Activated CD8-positive, alpha-beta memory T cell treated with anti-CD3 and anti-CD28 coated beads for 48 hours (primary cell): ENCODE data around the gene AGBL1.

Experiments used
- DNase-seq, 3 experiments: peaks; one replicate each; pipeline ENCODE4 v3.0.0-alpha.2; 2020; ENCODE audit warnings: low read depth in 2 of 3, low spot score in 2 of 3

Gene AGBL1

DNA sequence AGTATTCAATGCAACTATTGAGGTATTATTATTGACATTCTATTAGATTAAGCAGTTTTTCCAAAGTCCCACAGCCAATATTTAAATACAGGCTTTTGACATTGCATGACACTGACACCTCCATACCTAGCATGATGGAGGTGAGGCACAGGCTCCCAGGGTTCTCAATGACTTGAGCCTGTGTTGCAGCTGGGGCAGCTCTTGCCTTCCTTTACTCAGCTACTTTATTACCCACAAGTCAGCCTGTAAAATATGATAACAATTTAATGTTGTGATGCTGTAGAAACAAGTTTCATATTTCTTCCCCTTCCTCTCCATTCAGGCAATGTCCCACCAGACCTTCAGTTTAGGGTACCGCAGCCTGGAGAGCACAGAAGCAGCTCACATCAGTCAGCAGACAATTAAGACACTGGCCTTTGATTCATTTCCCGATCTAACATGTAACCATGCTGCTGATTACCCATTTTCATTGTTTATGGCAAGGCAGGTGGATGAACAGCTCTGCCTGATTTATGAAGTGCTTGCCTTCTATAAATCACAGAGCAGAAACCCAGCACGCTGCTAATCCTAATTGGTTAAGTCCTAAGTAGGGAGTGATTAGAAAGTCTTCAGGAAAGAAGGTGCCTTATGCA lies 826.1 kb downstream of the AGBL1 start:
- DNase-seq, result no peak

DNA sequence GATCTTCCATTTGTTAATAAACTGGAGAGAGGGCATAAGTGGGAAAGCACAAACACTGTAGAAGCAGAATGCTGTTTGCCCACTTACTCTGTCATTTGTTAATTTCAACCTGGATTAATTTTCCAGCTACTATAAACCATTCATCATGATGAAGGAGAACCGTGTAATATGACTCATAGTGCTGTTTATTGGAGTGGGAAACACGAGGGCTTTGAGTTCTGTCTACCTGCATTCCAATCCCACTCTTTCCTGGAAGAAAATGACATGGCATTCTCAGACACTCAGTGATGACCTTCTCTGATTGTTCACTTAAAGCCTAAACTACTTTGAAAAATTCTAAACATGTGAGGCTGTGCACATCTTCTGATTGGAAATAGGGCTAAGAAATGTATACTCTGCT lies 826.7 kb downstream of the AGBL1 start:
- DNase-seq, result no peak

DNA sequence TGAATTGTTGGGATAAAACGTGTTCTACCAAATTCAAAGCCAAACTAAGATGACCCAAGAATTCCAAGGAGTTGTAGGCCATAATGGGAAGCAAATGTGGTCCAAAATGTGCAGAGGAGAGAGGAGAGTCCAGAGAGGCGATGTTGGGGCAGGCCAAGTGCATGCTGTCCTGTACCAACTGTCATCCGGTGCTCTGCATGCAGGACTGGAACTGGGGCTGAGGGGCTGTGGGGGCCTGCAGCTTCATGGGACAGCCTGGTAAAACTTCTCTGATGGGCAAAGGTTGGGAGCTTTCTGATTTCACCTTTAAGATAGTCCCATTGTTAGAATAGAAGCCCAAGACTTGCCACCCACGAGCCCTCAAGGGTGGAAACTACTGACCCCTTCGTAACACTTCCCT lies 831.4 kb downstream of the AGBL1 start:
- no peak for DNase-seq

DNA sequence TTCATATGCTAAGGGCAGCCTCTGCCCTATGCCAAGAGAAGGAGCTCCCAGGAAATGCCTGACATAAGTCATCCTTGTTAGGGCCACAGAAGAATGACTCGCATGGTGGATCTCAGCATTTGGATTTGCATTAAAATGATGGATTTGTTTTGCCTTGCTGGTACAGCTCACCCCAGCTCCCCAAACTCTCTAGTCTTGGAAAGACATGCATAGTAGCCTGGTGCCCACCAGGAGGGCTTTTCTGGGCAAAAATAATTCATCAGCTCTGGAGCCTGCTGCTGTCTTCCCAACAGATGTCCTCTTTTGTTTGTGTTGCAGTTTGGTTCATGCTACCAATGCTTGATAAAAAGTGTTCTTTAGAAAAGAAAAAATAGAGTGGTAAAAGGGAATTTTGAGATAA lies 833.0 kb downstream of the AGBL1 start:
- no peak for DNase-seq

DNA sequence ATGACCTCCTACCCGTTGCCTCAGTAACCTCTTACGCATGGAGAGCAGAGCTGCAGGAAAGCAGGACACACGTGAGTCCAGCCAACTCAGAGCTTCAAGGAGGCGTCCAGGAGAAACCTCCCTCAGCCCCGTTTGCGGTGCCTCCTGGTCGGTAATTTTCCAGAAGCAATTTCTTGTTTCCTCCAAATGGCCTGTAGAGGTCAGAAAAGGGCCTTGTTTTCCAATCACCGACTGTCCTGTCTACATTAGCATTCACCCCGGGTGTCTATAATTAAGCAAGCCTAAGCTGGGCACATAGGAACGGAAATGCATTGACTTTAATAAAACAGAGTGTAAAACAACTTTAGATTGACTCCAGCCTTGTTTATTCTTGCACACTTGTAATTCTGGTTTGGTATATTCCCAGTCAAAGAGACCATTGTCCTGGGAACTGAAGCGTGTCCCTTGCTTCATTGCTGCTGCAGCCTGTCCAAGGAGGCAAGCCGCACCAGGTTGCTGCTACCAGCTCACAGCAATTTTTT lies 836.2 kb downstream of the AGBL1 start:
- no peak for DNase-seq

DNA sequence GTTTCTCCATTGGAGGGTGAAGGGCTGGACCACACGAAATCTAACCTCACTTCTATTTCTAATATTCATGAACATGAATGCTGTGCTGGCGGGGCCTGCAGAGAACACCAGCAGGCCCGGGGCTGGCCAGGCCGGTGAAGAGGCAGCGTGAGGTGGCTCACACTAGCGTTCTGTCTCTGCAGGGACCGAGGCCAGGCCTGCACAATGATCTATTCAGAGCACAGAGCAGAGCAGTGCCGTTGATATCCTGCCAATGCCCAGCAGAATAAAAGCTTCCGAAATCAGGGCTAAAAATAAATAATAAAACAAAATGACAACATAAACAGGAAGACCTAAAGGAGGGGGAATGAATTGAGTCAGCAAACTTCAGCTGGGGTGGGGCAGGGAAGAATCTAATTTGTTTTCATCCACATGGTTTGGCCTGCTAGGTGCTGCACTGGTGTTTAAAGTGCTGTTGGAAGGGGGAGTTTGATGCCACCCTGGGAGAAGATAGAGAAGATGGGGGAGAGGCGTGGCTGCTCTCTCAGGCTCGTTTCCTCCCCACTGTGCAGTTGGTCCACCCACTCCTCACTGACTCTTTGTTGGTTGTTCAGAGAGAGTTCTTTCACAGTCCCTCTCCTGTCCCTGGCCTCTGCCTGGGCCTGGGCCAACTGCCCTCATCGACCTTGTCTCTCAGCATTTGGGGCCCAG lies 837.1 kb downstream of the AGBL1 start:
- no peak for DNase-seq

DNA sequence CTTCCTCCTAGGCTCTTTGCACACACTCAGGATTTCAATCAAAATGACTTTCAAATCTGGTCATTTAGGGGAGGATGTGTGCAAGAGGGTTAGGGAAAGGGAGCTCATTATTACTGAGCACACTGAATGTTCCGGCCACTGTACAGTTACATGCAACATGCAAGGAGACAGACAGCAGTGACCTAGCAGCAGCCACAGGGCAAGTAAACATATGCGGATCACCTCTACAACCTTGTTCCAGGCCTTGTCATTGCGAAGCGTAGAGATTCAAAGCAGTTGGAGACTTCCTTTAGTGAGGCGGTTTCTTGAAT lies 837.6 kb downstream of the AGBL1 start:
- no peak for DNase-seq

DNA sequence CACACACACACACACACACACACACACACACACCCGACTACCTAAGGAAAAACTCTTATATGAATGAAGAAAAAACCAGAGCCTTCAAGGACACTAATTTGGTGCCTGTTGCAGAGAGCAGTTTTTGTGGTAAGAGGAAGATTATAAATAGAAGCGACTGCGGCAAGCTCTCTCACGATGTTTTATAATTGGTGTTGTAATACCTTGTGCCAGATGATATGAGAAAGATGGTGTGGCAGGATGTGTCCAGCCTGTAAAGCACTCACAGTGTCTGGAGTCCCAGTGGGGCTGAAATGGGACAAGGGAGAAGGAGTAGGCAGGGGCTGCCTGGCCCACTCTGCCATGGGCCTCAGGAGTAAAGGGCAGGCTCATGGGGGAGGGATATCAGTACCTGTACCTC lies 839.9 kb downstream of the AGBL1 start:
- no peak for DNase-seq

DNA sequence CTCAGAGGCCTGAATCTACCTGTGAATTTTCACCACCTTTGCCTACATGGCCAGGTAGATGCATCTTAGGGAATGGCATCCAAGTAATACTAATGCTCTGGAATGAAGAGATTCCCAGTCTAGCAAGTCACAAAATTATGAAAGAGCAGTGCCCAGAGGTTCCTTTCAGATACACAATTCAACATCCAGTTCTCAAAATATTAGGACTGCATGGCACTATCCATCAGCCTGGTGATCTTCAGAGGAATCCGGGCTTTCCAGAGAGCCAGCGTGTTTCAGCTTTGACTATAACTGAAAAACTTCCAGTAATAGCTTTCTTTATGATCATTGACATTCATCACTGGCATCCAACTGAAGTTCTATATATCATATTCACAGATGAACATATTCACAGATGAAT lies 849.8 kb downstream of the AGBL1 start:
- no peak for DNase-seq

DNA sequence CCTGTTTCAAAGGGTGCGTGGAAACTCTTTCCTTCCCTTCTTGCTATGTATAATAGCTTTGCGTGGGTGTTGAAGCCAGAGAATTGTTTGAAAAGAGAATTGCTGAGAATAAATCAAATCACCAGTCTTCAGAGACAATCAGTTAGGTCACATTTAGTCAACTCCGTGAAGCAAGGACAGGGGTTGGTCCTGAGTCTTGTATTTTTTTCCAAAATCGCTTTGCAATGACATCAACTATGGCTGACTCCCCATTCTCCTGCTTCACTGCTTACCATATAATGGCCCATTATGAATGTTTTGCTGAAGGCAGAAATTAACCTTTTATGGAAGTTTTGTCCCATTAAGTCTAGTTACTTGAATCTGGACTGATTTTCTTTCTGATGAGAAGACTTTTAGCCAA lies 852.8 kb downstream of the AGBL1 start:
- DNase-seq, result no peak

DNA sequence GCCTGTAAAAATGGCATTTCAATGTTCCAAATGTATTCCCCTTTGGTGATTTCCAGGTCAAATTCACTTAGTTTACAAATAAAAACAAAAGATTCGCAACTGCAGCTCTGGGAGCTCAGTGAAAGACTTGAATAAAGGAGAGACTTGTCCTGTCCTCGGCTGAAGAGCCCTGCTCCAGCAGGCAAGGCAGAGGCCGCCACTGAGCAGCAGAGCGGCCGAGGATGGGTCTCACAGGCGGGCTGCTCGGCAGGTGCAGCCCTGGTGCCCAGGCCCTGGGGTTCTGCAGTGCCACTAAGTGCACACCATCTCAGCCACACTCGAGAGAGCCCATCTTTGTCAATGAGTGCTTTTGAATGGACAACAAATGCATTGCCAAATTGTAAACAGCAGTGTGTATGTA lies 856.2 kb downstream of the AGBL1 start:
- no peak for DNase-seq

DNA sequence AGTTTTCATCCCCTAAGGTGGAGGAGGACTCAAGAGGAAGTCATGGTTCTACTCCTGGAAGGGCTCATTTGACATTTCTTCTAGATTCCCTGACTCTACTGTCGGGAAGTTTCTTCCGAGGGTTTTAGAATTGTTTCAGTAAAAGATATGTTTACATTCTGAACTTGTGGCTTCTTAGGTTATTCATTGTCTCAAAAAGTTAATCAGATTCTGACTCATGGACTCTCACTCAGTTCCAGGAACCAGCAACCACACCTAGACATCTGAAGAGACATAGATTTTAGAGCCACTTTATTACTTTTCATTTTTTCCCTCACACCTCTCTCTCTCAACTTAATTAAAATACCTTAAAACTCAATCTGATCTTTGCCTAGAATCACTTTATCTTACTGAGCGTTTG lies 862.6 kb downstream of the AGBL1 start:
- no peak for DNase-seq

DNA sequence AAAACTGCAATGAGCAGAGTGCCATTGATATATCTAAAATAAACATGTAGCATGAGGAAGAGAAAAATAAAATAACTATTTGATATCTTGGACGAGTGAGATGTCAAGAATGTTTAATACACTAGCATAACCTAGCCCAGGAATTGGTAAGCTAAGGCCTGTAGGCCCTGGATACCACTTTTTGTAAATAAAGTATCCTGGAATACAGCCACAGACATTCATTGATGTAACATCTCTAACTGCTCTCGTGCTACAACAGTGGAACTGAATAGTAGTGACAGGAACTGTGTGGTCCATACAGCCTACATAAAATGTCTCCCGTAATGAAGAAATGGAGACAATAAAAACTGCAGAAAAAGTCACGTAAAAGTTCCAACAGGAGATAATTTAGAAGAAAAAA lies 869.0 kb downstream of the AGBL1 start:
- DNase-seq, result no peak

DNA sequence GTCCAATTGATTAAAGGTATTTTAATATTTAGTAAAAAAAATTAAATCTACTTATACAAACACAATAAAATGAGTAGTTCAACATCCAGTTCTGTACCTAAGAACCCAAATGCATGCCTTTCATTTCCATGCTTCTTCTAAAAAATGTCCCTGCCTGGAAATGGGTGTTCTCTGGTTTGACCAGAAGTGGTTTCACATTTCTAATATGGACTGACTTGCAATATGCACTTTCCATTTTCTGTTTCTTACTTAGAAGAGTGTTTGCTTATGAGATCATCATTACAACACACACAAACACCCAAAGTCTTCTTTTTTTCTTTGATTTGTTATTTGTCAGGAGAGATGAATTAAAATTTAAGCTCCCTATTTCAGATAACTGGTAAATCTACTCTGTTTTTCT lies 879.6 kb downstream of the AGBL1 start:
- DNase-seq, result no peak

DNA sequence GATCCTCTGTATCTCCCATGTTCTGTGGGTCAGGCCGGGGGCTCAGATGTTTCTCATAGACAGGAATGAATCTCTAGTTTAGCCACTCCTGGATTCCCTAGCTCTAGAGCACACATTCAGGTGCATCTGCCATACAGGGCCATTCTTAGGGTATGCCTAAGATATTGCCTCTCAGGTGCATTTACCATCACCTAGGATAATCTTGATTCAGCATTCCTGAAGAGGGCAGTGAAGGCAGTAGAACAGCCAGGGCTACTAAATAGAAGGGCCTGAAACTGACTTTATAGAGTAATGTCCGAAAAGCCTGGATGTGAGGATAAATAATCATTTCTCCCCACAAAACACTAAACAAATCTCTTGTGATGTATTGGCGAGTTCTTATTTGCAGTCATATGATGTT lies 882.0 kb downstream of the AGBL1 start:
- no peak for DNase-seq

DNA sequence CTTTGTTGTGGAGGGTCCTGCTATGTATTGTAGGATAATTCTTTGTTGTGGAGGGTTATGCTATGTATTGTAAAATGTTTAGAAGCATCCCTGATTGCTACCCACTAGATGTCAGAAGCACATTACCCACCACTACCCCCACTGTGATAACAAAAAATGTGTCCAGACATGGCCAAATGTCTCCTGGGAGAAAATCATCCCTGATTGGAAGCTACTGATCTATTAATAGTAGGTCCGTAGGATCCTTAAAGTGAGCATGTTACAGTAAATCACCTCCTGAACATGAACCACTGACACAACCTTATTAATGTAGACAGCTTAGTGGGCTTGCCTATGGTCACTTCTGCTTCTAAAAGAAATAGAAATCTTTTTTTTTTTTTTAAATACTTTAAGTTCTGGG lies 884.6 kb downstream of the AGBL1 start:
- DNase-seq, result no peak

DNA sequence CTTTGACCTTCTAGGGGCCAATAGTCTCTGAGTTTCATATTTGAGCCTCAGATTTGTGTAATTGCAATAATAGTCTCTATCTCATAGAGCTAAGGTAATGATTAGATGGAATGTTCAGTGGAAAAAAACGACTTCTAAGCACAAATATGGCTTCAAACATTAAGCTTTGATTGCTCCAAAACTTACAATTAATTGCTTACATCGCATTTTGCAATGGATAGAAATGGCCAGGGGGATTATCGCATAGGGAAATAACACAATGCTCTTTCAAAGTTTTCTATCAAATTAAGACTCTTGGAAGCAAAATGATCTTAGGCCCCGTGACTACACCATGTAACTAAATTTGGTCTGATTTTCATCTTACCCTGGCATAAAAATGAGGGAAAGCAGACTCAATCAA lies 888.6 kb downstream of the AGBL1 start:
- DNase-seq, result no peak

DNA sequence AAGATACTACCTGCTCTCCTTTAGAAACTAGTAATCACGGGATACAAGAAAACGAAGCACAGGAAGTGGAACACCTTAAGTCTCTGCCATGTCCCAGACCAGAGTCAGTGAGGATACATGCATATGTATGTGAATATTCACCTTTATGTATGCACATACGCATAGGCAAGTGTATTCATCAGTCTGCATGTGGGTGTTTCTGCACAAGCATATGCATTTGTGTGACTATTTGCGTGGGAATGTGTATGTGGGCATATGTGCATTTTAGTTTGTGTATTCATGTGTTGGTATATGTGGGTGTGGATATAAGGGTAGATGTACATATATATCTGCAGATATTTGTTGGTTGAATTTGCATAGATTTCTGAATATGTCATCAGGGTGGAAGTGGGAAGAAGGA lies 889.7 kb downstream of the AGBL1 start:
- no peak for DNase-seq

DNA sequence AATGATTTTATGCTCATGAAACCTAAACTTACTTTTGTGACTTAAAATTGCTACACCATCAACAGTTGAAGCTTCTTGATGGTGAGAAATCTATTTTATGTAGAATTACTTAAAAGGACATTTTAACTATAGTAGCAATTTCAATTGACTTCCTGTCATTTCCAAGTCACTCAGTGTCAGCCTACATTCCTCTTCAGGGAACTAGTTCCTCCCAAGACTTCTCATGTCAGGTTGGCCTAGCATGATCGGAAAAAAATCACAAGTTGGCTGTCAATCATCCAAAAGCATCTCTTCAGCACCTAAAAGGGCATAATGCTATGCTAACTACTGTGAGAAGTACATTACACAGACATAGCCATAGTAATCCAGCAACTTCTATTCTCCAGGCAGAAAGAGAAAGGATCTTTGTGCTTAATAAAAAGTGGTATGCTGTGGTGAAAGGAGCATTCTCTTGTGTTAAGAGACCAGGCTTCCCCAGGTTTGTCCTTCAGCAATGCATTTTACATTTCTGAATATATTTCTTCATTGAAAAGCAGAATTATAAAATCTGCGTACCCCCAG lies 893.7 kb downstream of the AGBL1 start:
- DNase-seq, result no peak

DNA sequence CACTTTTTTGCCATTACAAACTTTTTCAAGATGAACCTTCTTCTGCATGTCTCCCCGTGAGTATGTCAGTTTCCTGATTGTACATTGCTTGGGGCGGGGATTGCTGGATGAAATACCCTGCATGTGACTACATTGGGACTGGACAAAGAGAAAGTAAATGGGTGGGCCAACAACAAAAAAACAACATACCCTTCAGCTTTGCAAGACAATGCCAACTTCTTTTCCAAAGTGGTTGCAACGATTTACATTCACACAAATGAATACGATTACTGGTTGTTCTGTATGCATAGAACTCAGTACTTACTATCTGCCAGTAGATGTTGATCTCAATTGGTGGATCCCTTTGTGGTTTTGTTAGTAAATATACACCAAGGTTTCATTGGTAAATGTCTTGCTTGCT lies 908.4 kb downstream of the AGBL1 start:
- DNase-seq, result no peak

DNA sequence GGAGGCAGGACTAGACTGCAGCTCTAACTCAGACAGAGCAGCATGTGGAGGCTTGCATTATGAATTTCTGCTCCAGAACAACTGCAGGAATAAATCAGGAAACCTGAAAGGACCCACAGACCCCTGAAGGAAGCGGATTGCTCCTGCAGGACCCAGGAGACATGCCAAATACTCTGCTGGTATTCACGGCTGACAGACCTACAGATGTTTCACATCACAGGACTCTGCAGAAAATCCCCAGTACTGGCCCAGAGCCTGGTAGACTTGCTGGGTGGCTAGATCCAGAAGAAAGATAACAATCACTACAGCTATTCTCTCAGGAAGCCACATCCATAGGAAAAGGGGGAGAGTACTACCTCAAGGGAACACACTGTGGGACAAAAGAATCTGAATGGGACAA lies 942.1 kb downstream of the AGBL1 start:
- DNase-seq, result no peak

DNA sequence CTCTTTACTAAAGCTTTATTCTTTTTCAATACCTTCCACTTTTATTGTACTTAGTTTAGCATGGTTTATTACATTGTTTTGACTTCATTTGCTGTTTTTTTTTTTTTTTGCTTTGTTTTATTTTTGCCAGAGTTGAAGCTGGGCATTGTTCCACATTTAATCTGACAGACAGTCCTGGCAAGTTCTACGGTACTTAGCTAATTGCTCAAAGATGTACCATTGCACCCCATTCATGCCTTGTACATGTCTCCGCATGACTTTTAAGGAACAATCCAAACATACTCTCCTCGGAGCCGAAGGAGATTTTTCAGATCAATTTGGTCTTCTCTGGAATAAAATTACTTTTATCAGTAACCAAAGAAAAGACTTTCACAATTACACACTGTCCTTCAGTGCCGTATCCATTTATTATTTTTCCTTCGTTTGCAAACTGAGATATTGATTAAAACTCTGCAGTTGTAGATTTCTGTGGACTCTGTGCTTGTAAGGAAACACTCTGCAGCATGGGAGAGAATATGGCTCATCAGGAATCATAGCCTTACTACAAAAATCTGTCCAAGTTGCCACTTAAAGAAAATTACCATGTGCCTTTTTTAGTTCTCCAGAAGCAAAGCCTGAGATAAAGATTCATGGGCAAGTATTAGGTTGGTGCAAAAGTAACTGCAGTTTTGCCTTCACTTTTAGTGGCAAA lies 952.0 kb downstream of the AGBL1 start:
- no peak for DNase-seq
